ENCODE measurements around the gene CCDC69. TPM values are rescaled to one million over a fixed set of nuclear protein-coding genes. Genes with fewer than 3 reads are reported as not detected.

Gene CCDC69
- total RNA-seq, 3 donors from 2014 or later, result 47.4 to 201 (median 97.0) TPM

DNA sequence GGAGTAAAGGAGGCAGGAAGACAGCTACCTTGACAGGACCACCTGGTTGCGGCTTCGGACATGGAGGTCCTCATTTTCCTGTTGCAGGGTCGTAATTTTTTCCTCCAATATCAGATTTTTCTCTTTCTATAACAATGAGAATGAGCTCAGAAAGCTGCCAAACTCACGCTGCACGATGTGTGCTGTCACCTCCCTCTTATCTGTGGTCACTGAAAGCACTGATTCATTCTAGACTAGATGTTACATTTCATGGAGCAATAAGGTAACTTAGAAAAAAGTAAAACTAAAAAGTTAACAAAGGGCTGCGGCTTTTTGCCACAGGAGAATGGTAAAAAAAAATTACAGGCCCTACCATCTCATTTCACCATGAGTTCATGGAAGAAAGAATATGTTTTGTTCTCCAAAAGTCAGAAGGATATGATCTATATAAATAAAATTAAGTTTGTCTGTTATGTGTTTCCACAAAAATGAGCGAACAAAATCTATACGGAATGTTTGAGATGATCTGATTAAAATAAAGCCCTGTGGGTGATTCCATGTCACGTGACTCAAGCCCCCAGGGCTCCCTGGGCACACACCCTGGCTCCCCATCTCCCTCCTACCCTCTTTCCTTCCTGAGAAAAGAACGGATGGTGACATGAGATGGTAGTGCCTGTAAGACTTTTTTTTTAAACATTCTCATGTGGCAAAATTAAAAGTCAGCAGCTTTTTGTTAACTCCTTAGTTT is 39.4 kb downstream of the CCDC69 start:
- Histone ChIP-seq H3K36me3 (no peaks in the 10 kb centered on the region), H3K4me1 (no peaks in the 10 kb centered on the region), H3K9me3 (no peaks in the 10 kb centered on the region), H3K27ac (no peak overlapping the region), H3K4me3 (no peak overlapping the region), H3K27me3 (no peaks in the 10 kb centered on the region)
- TF ChIP-seq POLR2A (IDR thresholded peaks at IDR 0.05) (no peak), POLR2AphosphoS5 (IDR thresholded peaks at IDR 0.05) (no peak)
- TF ChIP-seq, protein P1, sequence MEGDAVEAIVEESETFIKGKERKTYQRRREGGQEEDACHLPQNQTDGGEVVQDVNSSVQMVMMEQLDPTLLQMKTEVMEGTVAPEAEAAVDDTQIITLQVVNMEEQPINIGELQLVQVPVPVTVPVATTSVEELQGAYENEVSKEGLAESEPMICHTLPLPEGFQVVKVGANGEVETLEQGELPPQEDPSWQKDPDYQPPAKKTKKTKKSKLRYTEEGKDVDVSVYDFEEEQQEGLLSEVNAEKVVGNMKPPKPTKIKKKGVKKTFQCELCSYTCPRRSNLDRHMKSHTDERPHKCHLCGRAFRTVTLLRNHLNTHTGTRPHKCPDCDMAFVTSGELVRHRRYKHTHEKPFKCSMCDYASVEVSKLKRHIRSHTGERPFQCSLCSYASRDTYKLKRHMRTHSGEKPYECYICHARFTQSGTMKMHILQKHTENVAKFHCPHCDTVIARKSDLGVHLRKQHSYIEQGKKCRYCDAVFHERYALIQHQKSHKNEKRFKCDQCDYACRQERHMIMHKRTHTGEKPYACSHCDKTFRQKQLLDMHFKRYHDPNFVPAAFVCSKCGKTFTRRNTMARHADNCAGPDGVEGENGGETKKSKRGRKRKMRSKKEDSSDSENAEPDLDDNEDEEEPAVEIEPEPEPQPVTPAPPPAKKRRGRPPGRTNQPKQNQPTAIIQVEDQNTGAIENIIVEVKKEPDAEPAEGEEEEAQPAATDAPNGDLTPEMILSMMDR (IDR thresholded peaks at IDR 0.05), result no peak
- DNase-seq (ENCODE audit: low spot score in 2 of 2), result no peak
- intact Hi-C loops (cut with DNase I; ENCODE audit: low total_unique reads), result no loop called here

DNA sequence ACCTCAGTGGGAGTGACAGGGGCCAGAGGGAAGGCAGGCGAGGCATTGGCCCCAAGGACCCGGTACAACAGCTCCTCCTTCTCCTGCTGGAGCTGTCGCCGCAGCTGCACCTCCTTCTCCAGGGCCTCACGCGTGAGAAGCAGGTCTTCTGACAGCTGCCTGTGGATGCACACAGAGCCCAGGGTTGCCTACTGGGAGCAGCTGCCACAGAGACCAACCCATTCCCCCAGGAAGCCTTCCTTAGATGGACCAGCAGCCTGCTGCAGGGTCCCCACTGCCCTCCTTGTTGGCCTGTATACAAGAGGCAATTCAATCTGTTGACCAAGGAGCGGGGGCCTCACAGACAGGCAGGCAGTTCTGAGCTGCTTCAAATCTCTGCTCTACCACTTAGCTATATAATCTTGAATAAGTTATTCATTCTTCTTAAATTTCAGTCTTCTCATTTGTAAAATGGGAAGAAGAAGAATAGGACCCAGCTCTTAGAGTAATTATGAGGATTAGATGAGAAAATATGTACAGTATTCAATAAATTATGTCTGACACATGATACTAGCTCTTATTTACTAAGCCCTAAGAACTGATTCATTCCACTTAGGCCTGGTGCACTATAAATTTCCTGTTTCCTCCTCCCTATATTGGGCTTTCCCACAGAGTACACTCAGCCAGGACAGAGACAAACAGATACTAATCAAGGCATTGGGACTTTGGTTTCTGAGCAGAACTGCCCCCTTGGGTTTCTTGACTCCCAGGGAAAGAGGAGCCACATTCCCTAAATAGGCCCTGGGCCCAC is 40.2 kb downstream of the CCDC69 start:
- Histone ChIP-seq H3K36me3 (no peaks in the 10 kb centered on the region), H3K4me3 (no peak overlapping the region), H3K27me3 (no peaks in the 10 kb centered on the region), H3K4me1 (no peaks in the 10 kb centered on the region), H3K27ac (no peak overlapping the region), H3K9me3 (no peaks in the 10 kb centered on the region)
- intact Hi-C loops (cut with DNase I; ENCODE audit: low total_unique reads), result no loop called here
- no peak for DNase-seq (ENCODE audit: low spot score in 2 of 2)
- TF ChIP-seq POLR2A (IDR thresholded peaks at IDR 0.05) (no peak), POLR2AphosphoS5 (IDR thresholded peaks at IDR 0.05) (no peak)
- TF ChIP-seq, protein P1 (IDR thresholded peaks at IDR 0.05), result no peak

DNA sequence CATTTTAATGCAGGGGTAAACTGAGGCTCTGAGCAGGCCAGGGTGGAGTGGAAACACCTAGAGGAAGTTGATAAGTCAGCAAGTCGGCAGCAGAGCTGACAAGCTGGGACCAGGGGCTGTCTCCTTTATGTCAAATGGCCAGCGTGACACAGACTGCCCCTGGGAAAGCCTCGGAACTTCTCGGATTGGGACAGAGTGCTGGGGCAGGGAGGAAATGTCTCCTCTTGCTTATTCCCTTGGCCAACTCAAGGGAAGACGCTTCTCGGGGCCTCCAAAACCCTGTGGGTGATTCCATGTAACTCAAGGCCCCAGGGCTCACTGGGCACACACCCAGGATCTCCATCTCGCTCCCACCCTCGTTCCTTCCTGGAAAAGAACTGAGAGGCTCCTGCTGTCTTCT is 40.9 kb downstream of the CCDC69 start:
- H3K4me3 ChIP-seq, result no peak overlapping the region
- no peak for DNase-seq (ENCODE audit: low spot score in 2 of 2)
- intact Hi-C loops (cut with DNase I; ENCODE audit: low total_unique reads), result no loop called here
- H3K36me3 ChIP-seq, result no peaks in the 10 kb centered on the region
- no peaks in the 10 kb centered on the region for H3K9me3 ChIP-seq
- H3K4me1 ChIP-seq, result no peaks in the 10 kb centered on the region
- H3K27me3 ChIP-seq, result no peaks in the 10 kb centered on the region
- TF ChIP-seq POLR2AphosphoS5 (IDR thresholded peaks at IDR 0.05), result no peak
- no peak for TF ChIP-seq POLR2A (IDR thresholded peaks at IDR 0.05)
- TF ChIP-seq, protein P1 (IDR thresholded peaks at IDR 0.05), result no peak
- H3K27ac ChIP-seq, result no peak overlapping the region

DNA sequence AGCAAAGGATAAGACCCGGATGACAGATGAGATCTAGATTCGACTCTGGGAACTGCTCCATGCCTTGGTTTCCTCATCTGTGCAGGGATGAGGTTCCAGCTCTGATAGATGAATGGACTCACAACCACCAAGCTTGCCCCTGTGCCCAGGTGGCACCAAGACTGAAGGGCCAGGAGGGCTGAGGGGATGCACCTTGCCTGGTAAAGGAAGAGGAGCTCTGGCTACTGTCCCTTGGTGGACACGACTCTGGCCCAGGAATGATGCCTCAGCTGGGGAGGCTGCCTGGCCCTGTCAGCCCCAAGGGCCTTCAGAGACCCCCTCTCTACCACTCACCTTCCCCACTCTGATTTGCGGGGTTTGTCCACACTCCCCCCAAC is 41.4 kb downstream of the CCDC69 start:
- Histone ChIP-seq H3K4me3 (no peak overlapping the region), H3K4me1 (no peaks in the 10 kb centered on the region), H3K36me3 (no peaks in the 10 kb centered on the region), H3K27ac (no peak overlapping the region), H3K9me3 (no peaks in the 10 kb centered on the region), H3K27me3 (no peaks in the 10 kb centered on the region)
- TF ChIP-seq POLR2A (IDR thresholded peaks at IDR 0.05) (no peak), POLR2AphosphoS5 (IDR thresholded peaks at IDR 0.05) (no peak)
- TF ChIP-seq, protein P1 (IDR thresholded peaks at IDR 0.05), result no peak
- no peak for DNase-seq (ENCODE audit: low spot score in 2 of 2)
- intact Hi-C loops (cut with DNase I; ENCODE audit: low total_unique reads), result no loop called here
